GM12878 (cell line): ENCODE measurements around the gene MFSD12. TPM values are rescaled to one million over a fixed set of nuclear protein-coding genes. Genes with fewer than 3 reads are reported as not detected.

Source experiments
- ATAC-seq: fragments of 200-7000 bp; cut with Tn5 transposase; 3 replicates; pipeline ENCODE4 v1.9.1; 2020; ENCODE audit warnings: mild to moderate bottlenecking, moderate library complexity
- BruUV-seq: library from RNA; stranded (reverse); fragments of 400-500 nt; replicated peaks from 2 replicates; lab custom pipeline; 2021; lab: Mats Ljungman, UMichigan
- CTCF ChIA-PET: fragments of 300-600 bp; sonication (Branson Sonifier 250); formaldehyde crosslinking; extraction: SDS; loops from one replicate; lab custom pipeline; 2021; ENCODE audit warnings: inconsistent platforms; lab: Yijun Ruan, JAX
- POLR2A ChIA-PET: fragments of 350-600 bp; formaldehyde crosslinking; extraction: SDS; loops from one replicate; lab custom pipeline; 2021; ENCODE audit warnings: inconsistent platforms; lab: Charles Lee
- RAD21 ChIA-PET: fragments of 300-600 bp; sonication (Branson Sonifier 250); formaldehyde crosslinking; loops from one replicate; lab custom pipeline; 2023; ENCODE audit warnings: antibody characterized with exemption; ENCODE audit not compliant: unreplicated experiment; lab: Charles Lee
- SMC1A ChIA-PET: fragments of 300-600 bp; sonication (Branson Sonifier 250); formaldehyde crosslinking; loops from one replicate; lab custom pipeline; 2023; ENCODE audit not compliant: unreplicated experiment, uncharacterized antibody; lab: Charles Lee
- DNase-seq: peaks from one replicate; pipeline ENCODE4 v3.0.0-alpha.2; 2011; ENCODE audit warnings: low read depth, low spot score
- FAIRE-seq: peaks from 3 replicates; lab custom pipeline; 2011; peaks lifted over from hg19 to GRCh38; lab: Jason Lieb, UNC
- H2AFZ ChIP-seq: 2 replicates; pipeline ENCODE4 v1.6.0; 2011; ENCODE audit warnings: low read depth, low read length, control low read depth; ENCODE audit not compliant: control insufficient read depth
- H3K27ac ChIP-seq: 2 replicates; pipeline ENCODE4 v1.5.1; 2011; ENCODE audit warnings: control low read depth; ENCODE audit not compliant: control insufficient read depth, insufficient read depth
- H3K27me3 ChIP-seq, 2 experiments: replicated peaks in 1 of 2; 2 replicates each; pipeline versions ENCODE4 v1.6.0 to v1.6.1; 2011; ENCODE audit warnings: low read length in 1 of 2; ENCODE audit not compliant: control insufficient read depth in 2 of 2, insufficient read depth in 2 of 2
- H3K36me3 ChIP-seq, 2 experiments: 2 replicates each; pipeline ENCODE4 v1.5.1; 2011; ENCODE audit warnings: low read length in 1 of 2; ENCODE audit not compliant: control insufficient read depth in 2 of 2, insufficient read depth in 2 of 2
- H3K4me1 ChIP-seq: 2 replicates; pipeline ENCODE4 v1.6.1; 2011; ENCODE audit warnings: mild to moderate bottlenecking, low read length, moderate library complexity, mixed read lengths; ENCODE audit not compliant: control insufficient read depth, insufficient read depth
- H3K4me2 ChIP-seq: 2 replicates; pipeline ENCODE4 v1.6.0; 2011; ENCODE audit warnings: control low read depth; ENCODE audit not compliant: control insufficient read depth, insufficient read depth
- H3K4me3 ChIP-seq: fragments of 200-600 bp; sonication (generic); 2 replicates; pipeline ENCODE4 v1.5.1; 2016
- H3K79me2 ChIP-seq: 2 replicates; pipeline ENCODE4 v1.6.0; 2011; ENCODE audit warnings: low read length; ENCODE audit not compliant: control insufficient read depth, insufficient read depth
- H3K9ac ChIP-seq: 2 replicates; pipeline ENCODE4 v1.8.0; 2011; ENCODE audit warnings: low read length, control low read depth, mixed read lengths; ENCODE audit not compliant: control insufficient read depth, insufficient read depth
- H3K9me3 ChIP-seq: replicated peaks from 3 replicates; pipeline ENCODE4 v1.5.1; 2011; ENCODE audit warnings: mild to moderate bottlenecking, low read length; ENCODE audit not compliant: control insufficient read depth, insufficient read depth
- H4K20me1 ChIP-seq: 2 replicates; pipeline ENCODE4 v1.6.0; 2011; ENCODE audit not compliant: control insufficient read depth, insufficient read depth
- HDGF ChIP-seq: fragments of 450-650 bp; IDR thresholded peaks from 2 replicates; pipeline ENCODE4 v1.6.1; 2016; ENCODE audit warnings: antibody characterized with exemption
- TBL1XR1 ChIP-seq: IDR thresholded peaks from 2 replicates; pipeline ENCODE4 v1.6.1; 2012; ENCODE audit warnings: low read depth, low read length, improper control_type of control experiment
- WGBS: methylation state at CpG from one replicate; pipeline ENCODE4 v1.1.6; 2016; ENCODE audit warnings: low lambda C conversion rate; ENCODE audit not compliant: insufficient replicate concordance, insufficient coverage; ENCODE audit errors: missing lambda C conversion rate; 5-methylcytosine and 5-hydroxymethylcytosine counted together
- in situ Hi-C: fragments of 300-500 bp; cut with MboI; formaldehyde crosslinking; loops from 9 replicates; pipeline ENCODE4 v1.14.3; 2018; ENCODE audit warnings: mixed read lengths
- intact Hi-C: fragments of 100-400 bp; cut with micrococcal nuclease; formaldehyde crosslinking; loops from one replicate; pipeline ENCODE4 v1.14.2; 2022; ENCODE audit not compliant: unreplicated experiment
- polyA plus RNA-seq, 11 experiments: library from polyadenylated mRNA; depleted of rRNA in 4 of 11; unstranded in 6 of 11; stranded (reverse) in 5 of 11; fragments of >200 nt; fragmentation: Nextera tagmentation in 4 of 11; fragmentation: Illumina TruSeq in 1 of 11; extraction: Ambion mirVana in 4 of 11; extraction: Trizol in 1 of 11; gene quantifications; 1 replicate in 1 of 11; 2 replicates in 10 of 11; pipeline versions ENCODE4 v1.2.1 to v1.2.3, GENCODE V29; 2011 to 2016; ENCODE audit warnings: inconsistent platforms in 2 of 11, missing spikeins in 2 of 11, low read depth in 1 of 11
- total RNA-seq, 4 experiments: library from RNA; depleted of rRNA in 3 of 4; stranded (reverse); fragments of >200 nt in 3 of 4; fragmentation: Illumina TruSeq in 1 of 4; extraction: Trizol in 1 of 4; gene quantifications; 2 replicates each; pipeline versions ENCODE4 v1.2.1 to v1.2.3, GENCODE V29; 2013 to 2021
- TF ChIP-seq, protein P1 (sequence below): fragments of 450-650 bp; IDR thresholded peaks from 2 replicates; pipeline ENCODE4 v1.6.1; 2016; ENCODE audit warnings: mild to moderate bottlenecking

The MFSD12 gene
- total and polyA plus RNA-seq, 10 of the 15 experiments (the other 5 are each of a cell fraction or from before 2014, with no cell fraction given) = 0.58 to 65.9 (median 16.8) TPM

DNA sequence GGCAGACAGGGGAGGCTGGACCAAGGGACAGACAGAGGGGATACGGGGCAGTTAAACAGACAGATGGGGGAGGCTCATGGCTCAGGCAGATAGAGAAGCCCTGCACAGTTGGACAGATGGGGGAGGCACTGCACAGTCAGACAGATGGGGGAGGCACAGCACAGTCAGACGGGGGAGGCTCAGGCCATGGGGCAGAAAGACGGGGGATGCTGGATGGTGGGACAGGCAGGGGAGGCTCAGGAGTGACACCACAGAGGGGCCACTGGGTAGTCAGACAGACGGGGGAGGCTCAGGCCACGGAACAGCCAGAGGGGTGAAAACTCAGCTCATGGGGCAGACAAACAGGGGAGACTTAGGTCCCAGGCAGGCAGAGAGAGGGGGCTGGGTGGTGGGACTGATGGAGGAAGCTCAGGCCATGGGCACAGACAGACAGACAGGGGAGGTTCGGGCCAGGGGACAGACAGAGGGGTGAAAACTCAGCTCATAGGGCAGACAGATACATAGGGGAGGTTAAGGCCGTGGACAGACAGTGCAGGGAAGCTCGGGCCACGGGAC lies 886 bp downstream of the MFSD12 start:
- ATAC-seq (no peak; the same call in 2 of the 3 replicates), FAIRE-seq (peak; percentile 23), DNase-seq (no peak)
- Histone ChIP-seq H3K4me2 (peak overlapping the region; percentile 75), H3K4me1 (peaks cover 28% of the 10 kb centered on the region), H3K36me3 (no peaks in the 10 kb centered on the region), H4K20me1 (no peaks in the 10 kb centered on the region), H2AFZ (no peak overlapping the region), H3K27ac (peak overlapping the region; percentile 21), H3K27me3 (no peaks in the 10 kb centered on the region), H3K9me3 (no peaks in the 10 kb centered on the region), H3K9ac (peak overlapping the region; percentile 50), H3K79me2 (peaks cover 37% of the 10 kb centered on the region), H3K4me3 (peak overlapping the region; percentile 94)
- intact Hi-C loops = loop anchor here (5.0 kb wide), 1 partner anchor 71 kb away; the partner anchor contains the start of gene CACTIN
- ChIA-PET POLR2A (interaction anchor here (0.5 to 1.2 kb wide), 6 partner anchors 8 to 857 kb away, joined by 3 to 6 read pairs (median 4); partner anchors contain the start of gene HMG20B), RAD21 (interaction anchor here (0.9 to 1.2 kb wide), 3 partner anchors 11 to 71 kb away, joined by 3 to 4 read pairs (median 4); partner anchors contain the start of gene CACTIN), CTCF (interaction anchor here (0.6 to 3.4 kb wide), 4 partner anchors 11 to 164 kb away, joined by 3 to 20 read pairs (median 4); no protein-coding TSS in a partner anchor), SMC1A (interaction anchor here (0.7 kb wide), 1 partner anchor 56 kb away, joined by 3 read pairs; the partner anchor contains the start of gene DOHH)
- no TSS peak for BruUV-seq
- 17% methylated on average over 9 of the region's 9 CpGs for WGBS
- in situ Hi-C loops = no loop called here
- TF ChIP-seq HDGF = peak; percentile 72; the same call in 1 of the 2 replicates
- TF ChIP-seq, protein P1, sequence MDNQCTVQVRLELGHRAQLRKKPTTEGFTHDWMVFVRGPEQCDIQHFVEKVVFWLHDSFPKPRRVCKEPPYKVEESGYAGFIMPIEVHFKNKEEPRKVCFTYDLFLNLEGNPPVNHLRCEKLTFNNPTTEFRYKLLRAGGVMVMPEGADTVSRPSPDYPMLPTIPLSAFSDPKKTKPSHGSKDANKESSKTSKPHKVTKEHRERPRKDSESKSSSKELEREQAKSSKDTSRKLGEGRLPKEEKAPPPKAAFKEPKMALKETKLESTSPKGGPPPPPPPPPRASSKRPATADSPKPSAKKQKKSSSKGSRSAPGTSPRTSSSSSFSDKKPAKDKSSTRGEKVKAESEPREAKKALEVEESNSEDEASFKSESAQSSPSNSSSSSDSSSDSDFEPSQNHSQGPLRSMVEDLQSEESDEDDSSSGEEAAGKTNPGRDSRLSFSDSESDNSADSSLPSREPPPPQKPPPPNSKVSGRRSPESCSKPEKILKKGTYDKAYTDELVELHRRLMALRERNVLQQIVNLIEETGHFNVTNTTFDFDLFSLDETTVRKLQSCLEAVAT = 0 out of 2 replicates have a peak, but pooled peaks have one; percentile 20
- TF ChIP-seq TBL1XR1 = no peak
